ENCODE results near the gene SNRNP35. TPM values are rescaled to one million over a fixed set of nuclear protein-coding genes. Genes with fewer than 3 reads are reported as not detected.
"Not testable (repeated sequence)": the region's sequence is repeated elsewhere in the genome, so short reads cannot be mapped to it uniquely, and the experiment has no call there.

Gene SNRNP35
- total RNA-seq, 1 donor from 2014 or later = 30.6 TPM

DNA sequence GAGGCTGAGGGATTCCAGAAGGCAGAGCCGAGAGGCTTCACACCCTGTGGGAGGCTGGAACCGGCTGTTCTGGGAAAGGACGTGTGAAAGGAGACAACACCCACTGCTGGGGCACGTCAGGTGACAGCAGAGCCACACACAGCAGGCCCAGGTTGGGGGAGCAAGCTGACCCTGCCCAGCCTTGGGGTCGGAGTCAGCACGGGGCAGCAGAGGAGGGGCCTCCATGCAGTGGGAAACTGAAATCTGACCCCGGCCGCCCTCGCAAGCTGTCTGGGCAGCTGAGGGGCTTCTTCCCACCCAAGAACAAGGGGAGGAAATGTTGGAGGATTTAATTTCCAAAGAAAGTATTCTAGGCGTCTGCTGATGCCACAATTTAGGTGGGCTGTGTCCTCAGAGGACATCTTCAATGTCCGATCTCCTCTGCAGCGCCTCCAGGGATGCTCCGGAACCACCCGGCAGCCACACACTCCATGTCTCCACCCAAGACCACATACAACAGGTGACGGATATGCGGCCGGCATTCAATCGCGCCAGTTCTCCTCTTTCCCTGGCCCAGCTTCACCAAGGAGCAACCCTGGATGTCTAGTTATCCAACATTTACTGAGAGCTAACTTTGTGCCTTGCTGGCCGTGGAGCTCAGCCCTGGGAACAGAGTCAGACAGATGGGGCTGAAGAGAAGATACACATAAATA lies 30.7 kb downstream of the SNRNP35 start:
- no peak overlapping the region for H3K4me3 Mint-ChIP-seq
- H3K4me1 Mint-ChIP-seq = peaks cover 13% of the 10 kb centered on the region
- no peaks in the 10 kb centered on the region for H3K9me3 Mint-ChIP-seq
- intact Hi-C loops (cut with micrococcal nuclease) = no loop called here
- H3K27me3 Mint-ChIP-seq = no peaks in the 10 kb centered on the region
- no peaks in the 10 kb centered on the region for H3K36me3 Mint-ChIP-seq (ENCODE audit: low read depth)
- no peak overlapping the region for H3K27ac Mint-ChIP-seq
- no peak for DNase-seq

DNA sequence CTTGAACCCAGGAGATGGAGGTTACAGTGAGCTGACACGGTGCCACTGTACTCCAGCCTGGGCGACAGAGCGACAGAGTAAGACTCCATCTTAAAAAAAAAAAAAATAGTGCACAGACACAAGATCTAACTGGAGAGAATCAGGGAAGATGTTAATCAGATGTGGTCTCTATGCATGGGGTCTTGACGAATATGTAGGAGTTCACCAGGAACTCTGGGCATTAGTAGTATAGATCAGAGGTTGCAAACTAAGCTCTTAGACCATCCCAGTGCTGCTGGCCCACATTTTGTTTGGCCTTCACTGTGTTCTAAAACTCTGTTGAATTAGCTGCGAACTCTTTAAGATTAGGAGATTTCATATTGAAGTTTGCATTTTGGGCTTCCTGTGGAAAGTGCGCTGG lies 31.6 kb downstream of the SNRNP35 start:
- intact Hi-C loops (cut with micrococcal nuclease) = no loop called here
- H3K27me3 Mint-ChIP-seq = no peaks in the 10 kb centered on the region

DNA sequence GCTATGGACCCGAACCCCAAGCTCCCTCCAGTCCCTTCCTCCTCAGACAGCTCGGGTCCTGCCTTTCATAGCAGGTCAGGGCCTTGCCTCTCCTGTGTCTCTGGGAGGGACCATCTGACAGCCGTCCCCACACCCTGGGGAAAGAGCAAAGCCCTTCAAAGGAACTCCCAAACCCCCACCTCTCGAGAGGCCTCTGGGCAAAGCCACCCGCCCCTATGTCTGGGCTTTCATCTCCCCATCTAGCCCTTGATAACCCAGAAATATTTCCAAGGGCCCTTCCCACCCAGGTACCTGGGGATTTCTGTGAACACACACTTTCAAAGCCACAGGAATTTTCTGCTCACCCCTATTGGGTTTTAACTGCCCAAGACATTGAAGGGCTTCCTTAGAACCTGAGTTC lies 32.1 kb downstream of the SNRNP35 start:
- H3K36me3 Mint-ChIP-seq (ENCODE audit: low read depth) = no peaks in the 10 kb centered on the region
- H3K27me3 Mint-ChIP-seq = no peaks in the 10 kb centered on the region
- H3K27ac Mint-ChIP-seq = no peak overlapping the region
- H3K4me3 Mint-ChIP-seq = no peak overlapping the region
- H3K9me3 Mint-ChIP-seq = no peaks in the 10 kb centered on the region
- H3K4me1 Mint-ChIP-seq = no peaks in the 10 kb centered on the region
- intact Hi-C loops (cut with micrococcal nuclease) = no loop called here
- DNase-seq = no peak

More for the DNA sequence above, 31.6 kb downstream of the SNRNP35 start:
- H3K36me3 Mint-ChIP-seq (ENCODE audit: low read depth) = no peaks in the 10 kb centered on the region
- no peaks in the 10 kb centered on the region for H3K9me3 Mint-ChIP-seq
- H3K4me1 Mint-ChIP-seq = peaks cover 4% of the 10 kb centered on the region
- DNase-seq = no peak
- H3K27ac Mint-ChIP-seq = no peak overlapping the region
- no peak overlapping the region for H3K4me3 Mint-ChIP-seq

DNA sequence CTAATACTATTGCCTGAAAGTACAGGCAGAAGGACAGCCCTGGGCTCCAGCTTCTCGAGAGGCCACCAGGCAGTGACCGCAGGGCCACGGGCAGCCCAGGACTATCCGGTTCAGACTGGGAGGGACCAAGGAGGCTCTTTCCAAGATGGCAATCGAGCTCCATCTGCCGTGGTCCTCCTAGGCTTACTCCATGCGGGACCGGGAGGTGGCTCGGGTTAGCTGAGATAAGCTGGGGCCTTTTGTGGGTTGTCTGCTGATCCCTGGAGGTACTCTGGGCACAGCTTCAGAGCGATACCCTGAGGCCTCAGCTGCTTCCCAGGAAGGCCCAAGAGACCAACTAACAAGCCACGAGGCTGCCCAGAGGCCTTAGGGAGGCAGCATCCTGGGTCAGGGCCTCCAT lies 33.1 kb downstream of the SNRNP35 start:
- Mint-ChIP-seq H3K27ac (no peak overlapping the region), H3K4me3 (no peak overlapping the region), H3K27me3 (no peaks in the 10 kb centered on the region), H3K4me1 (no peaks in the 10 kb centered on the region), H3K36me3 (ENCODE audit: low read depth) (no peaks in the 10 kb centered on the region), H3K9me3 (no peaks in the 10 kb centered on the region)
- intact Hi-C loops (cut with micrococcal nuclease) = no loop called here
- DNase-seq = no peak

DNA sequence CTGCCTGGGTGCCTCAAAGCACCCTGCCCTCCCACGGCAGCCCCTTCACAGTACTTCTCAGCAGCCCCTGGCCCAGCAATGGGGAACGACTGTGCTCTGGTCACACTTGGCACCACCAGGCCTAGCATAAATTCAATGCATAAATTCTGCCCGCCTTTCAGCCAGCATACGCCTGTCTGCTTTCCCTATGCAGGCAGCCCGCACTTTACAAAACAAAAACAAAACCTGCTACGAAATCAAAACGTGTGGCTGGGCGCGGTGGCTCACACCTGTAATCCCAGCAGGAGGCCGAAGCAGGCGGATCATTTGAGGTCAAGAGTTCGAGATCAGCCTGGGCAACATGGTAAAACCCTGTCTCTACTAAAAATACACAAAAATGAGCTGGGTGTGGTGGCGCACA lies 33.5 kb downstream of the SNRNP35 start:
- H3K27ac Mint-ChIP-seq = no peak overlapping the region
- intact Hi-C loops (cut with micrococcal nuclease) = no loop called here
- no peak overlapping the region for H3K4me3 Mint-ChIP-seq
- no peaks in the 10 kb centered on the region for H3K4me1 Mint-ChIP-seq
- H3K9me3 Mint-ChIP-seq = no peaks in the 10 kb centered on the region
- DNase-seq = no peak
- H3K36me3 Mint-ChIP-seq (ENCODE audit: low read depth) = no peaks in the 10 kb centered on the region
- no peaks in the 10 kb centered on the region for H3K27me3 Mint-ChIP-seq

DNA sequence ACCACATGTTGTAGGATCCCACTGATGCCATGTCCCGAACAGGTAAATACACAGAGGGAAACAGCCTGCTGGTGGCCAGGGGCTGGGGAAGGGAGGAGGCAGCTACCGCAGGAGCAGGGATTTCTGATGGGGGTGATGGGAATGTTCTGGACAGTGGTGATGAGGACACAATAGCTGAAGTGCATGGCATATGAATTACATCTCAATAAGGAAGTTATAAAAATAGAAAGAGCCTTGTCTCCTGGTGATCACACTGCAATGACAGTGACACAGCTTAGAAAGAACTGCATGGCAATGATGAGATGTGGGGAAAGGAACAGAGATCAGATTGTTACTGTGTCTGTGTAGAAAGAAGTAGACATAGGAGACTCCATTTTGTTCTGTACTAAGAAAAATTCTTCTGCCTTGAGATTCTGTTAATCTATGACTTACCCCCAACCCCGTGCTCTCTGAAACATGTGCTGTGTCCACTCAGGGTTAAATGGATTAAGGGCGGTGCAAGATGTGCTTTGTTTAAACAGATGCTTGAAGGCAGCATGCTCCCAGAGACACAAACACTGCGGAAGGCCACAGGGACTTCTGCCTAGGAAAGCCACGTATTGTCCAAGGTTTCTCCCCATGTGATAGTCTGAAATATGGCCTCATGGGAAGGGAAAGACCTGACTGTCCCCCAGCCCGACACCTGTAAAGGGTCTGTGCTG lies 34.5 kb downstream of the SNRNP35 start:
- H3K27me3 Mint-ChIP-seq; H3K4me1 Mint-ChIP-seq; intact Hi-C loops (cut with micrococcal nuclease); H3K4me3 Mint-ChIP-seq; H3K27ac Mint-ChIP-seq; DNase-seq; H3K9me3 Mint-ChIP-seq; H3K36me3 Mint-ChIP-seq (ENCODE audit: low read depth): not testable (repeated sequence)

DNA sequence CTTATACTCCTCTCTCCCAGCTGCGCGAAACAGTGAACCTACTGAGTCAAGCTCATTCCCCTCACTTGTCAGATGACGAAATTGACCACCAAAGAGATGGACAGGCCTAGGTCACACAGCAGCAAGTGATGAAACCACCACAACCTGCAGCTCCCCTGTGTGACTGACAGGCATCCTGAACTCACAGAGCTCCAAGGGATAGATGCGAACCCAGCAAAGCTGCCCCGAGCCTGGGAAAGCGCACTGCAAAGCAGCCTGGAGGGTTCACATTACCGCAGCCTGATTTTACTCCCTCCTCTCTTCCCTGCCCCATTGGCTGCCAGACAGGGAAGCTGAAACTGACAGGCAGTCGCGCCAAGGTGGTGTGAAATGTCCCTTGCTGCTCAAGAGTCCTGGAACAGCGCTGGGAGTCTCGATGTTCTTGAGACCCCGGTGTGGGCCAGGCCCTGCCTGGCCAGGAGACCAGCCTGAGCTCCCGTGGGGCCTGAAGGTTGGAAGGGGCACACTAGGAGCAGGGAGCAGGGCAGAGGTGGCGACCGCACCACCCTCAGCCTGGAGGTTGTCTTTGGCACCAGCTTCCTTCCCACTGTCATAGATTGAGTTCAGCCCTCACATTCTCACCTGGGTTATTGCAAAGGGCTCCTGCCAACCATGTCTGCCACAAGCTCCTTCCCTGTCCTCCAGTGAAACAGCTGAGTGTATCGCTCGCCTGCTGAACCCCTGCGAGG lies 36.3 kb downstream of the SNRNP35 start:
- intact Hi-C loops (cut with micrococcal nuclease) = no loop called here
- no peak overlapping the region for H3K4me3 Mint-ChIP-seq

DNA sequence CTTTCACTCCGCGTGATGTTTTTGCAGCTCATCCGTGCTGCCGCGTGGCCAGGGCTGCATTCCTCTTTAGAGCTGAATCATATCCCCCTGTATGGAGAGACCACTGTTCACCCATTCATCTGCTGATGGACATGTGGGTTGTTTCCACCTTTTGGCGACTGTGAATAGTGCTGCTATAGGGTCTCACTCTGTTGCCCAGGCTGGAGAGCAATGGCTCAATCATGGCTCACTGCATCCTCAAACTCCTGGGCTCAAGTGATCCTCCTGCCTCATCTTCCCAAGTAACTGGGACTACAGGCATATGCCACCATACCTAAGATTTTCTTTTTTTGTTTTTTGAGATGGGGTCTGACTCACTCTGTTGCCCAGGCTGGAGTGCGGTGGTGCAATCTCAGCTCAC lies 39.1 kb downstream of the SNRNP35 start:
- intact Hi-C loops (cut with micrococcal nuclease) = no loop called here
- Mint-ChIP-seq H3K4me1 (no peaks in the 10 kb centered on the region), H3K27me3 (no peaks in the 10 kb centered on the region), H3K4me3 (no peak overlapping the region), H3K36me3 (ENCODE audit: low read depth) (peaks cover 2% of the 10 kb centered on the region), H3K27ac (no peak overlapping the region), H3K9me3 (no peaks in the 10 kb centered on the region)
- DNase-seq = no peak

More for the DNA sequence above, 36.3 kb downstream of the SNRNP35 start:
- Mint-ChIP-seq H3K9me3 (no peaks in the 10 kb centered on the region), H3K27me3 (no peaks in the 10 kb centered on the region), H3K4me1 (no peaks in the 10 kb centered on the region), H3K36me3 (ENCODE audit: low read depth) (peaks cover 2% of the 10 kb centered on the region), H3K27ac (no peak overlapping the region)
- no peak for DNase-seq

DNA sequence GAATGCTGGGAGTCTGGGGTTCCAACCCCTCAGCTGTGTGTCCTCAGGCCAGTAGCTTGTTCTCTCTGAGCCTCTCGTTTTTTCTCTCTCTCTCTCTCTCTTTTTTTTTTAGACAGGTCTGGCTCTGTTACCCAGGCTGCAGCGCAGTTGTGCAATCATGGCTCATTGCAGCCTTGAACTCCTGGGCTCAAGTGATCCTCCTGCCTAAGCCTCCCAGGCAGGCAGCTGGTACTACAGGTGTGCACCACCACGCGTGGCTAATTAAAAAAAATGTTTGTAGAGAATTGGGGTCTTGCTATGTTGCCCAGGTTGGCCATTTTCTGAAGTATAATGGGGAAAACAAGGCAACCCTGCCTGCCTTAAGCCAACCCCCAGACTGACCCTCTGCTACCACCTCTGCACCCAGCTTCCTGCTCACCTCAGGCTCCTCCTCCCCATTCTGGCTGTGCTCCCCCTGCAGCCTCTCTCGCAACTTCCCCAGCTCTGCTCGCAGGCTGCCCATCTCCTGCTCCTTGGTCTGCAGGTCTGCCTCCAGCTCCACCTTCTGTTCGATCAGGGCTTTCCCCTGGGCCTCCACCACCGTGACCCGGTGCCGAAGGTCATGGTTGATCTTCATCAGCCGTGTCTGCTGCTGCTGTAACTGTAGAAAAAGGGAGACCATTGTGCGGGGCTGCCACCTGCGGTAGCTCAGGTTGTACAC lies 40.3 kb downstream of the SNRNP35 start:
- Mint-ChIP-seq H3K36me3 (ENCODE audit: low read depth) (peaks cover 2% of the 10 kb centered on the region), H3K27ac (no peak overlapping the region), H3K27me3 (no peaks in the 10 kb centered on the region), H3K4me3 (no peak overlapping the region), H3K4me1 (no peaks in the 10 kb centered on the region), H3K9me3 (no peaks in the 10 kb centered on the region)
- no peak for DNase-seq
- intact Hi-C loops (cut with micrococcal nuclease) = no loop called here

DNA sequence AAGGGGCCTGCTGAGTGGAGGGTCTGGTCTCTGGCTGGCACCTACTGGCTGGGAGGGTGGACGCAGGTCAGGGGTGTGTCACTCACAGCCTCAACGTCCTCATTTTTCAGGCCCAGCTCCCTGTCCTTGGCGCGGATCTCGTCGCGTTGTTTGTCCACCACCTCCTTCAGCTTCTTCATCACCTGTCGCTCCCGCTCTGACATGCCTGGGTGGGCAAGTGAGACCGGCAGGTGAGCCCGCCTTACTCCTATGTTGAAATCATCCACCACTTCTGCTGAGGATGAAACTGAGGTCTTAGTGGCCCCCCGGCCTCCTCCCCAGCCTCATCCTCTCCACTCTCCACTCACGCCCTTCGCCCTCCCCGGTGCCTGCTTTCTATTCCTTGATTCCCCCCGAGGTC lies 41.4 kb downstream of the SNRNP35 start:
- H3K4me1 Mint-ChIP-seq = no peaks in the 10 kb centered on the region
- no peaks in the 10 kb centered on the region for H3K27me3 Mint-ChIP-seq
- no peaks in the 10 kb centered on the region for H3K9me3 Mint-ChIP-seq
- peaks cover 2% of the 10 kb centered on the region for H3K36me3 Mint-ChIP-seq (ENCODE audit: low read depth)
- intact Hi-C loops (cut with micrococcal nuclease) = no loop called here
- no peak overlapping the region for H3K4me3 Mint-ChIP-seq
- DNase-seq = no peak
- H3K27ac Mint-ChIP-seq = peak overlapping the region; percentile 22

DNA sequence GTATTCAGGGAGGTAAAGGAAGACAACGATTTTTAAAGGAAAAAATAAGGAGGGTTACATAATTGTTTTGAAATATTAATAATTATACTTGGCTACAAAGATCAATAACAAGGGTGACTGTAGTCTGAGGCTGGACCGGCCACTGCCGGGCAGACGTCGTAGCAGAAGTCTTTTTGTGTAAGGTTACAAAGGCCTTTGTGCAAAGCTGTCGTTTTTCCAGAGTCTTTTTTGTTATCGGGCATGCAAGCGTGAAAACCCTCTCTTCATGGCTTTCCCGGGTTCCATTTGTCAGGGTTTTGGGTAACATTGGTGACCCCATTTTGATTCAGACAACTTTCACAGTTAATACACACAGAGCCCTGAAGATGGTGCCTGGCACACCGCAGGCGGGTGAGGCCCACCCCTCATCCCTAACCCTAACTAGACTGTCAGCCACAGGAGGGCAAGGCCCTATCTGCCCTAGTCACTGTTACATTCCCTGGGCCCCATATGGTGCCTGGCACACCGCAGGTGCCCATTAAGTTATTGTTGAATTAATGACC lies 44.3 kb downstream of the SNRNP35 start:
- H3K36me3 Mint-ChIP-seq (ENCODE audit: low read depth) = peaks cover 2% of the 10 kb centered on the region
- H3K27ac Mint-ChIP-seq = no peak overlapping the region
- no peaks in the 10 kb centered on the region for H3K27me3 Mint-ChIP-seq
- DNase-seq = no peak
- no peaks in the 10 kb centered on the region for H3K9me3 Mint-ChIP-seq
- H3K4me3 Mint-ChIP-seq = no peak overlapping the region
- H3K4me1 Mint-ChIP-seq = no peaks in the 10 kb centered on the region
- intact Hi-C loops (cut with micrococcal nuclease) = no loop called here

DNA sequence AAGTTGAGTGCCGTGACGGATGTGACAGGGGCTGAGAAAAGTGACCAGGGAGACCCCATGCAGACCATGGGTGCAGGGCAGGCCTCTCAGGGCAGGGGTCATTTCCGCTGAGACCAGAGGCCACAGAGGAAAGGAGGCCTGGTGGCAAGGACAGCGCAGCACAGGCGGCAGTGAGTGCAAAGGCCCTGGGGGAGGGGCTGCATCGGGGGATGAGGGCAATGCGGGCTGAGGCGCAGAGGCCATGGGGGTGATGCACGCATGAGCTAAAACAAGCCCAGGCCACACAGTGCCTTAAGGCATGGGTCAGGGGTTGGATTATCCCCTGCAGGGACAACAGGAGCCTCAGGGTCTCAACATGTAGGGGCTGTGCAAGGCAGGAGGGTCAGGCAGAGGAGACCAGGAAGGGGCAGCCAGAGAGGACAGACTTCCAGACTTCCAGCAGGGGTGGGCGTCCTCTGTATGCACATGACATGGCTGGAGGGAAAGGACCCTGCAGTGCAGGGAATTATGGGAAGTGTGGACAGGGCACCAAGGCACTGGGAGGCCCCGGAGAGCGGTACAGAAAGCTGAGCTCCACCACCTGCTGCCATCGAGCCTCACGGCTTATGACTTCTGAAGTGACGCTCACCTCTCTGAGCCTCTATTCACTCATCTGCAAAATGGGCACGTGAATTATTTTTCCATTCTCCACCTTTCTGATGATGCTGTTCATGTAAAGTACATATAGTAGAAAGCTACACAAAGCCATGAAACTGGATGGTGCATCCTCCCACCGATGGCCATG lies 48.3 kb downstream of the SNRNP35 start:
- H3K27me3 Mint-ChIP-seq = no peaks in the 10 kb centered on the region
- H3K9me3 Mint-ChIP-seq = no peaks in the 10 kb centered on the region
- no peak overlapping the region for H3K4me3 Mint-ChIP-seq
- no peaks in the 10 kb centered on the region for H3K36me3 Mint-ChIP-seq (ENCODE audit: low read depth)
- H3K27ac Mint-ChIP-seq = no peak overlapping the region
- DNase-seq = no peak
- intact Hi-C loops (cut with micrococcal nuclease) = no loop called here
- peaks cover 5% of the 10 kb centered on the region for H3K4me1 Mint-ChIP-seq

DNA sequence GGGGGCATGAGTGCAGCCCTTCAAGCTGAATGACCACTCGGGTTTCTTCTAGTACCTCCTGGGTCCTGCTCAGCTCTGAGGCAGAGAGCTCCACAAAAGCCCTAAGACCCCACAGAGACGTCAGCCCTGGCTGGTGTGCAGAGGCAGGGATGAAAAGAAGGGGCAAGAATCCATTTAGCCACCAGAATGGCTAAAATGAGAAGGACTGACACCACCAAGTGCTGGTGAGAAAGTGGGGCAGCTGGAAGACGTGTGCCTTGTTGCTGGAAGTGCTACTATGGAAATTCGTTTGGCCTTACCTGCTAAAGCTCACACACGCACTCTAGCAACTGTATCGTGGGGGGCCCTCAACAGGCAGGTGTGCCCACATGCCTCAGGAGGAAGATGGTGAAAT lies 48.9 kb downstream of the SNRNP35 start:
- H3K4me3 Mint-ChIP-seq = no peak overlapping the region
- intact Hi-C loops (cut with micrococcal nuclease) = no loop called here
- H3K27me3 Mint-ChIP-seq = no peaks in the 10 kb centered on the region
- peaks cover 5% of the 10 kb centered on the region for H3K4me1 Mint-ChIP-seq
- H3K36me3 Mint-ChIP-seq (ENCODE audit: low read depth) = no peaks in the 10 kb centered on the region
- no peaks in the 10 kb centered on the region for H3K9me3 Mint-ChIP-seq
- no peak overlapping the region for H3K27ac Mint-ChIP-seq
- no peak for DNase-seq
